HCT116 (cell line): ENCODE data around the gene AFP. TPM values are rescaled to one million over a fixed set of nuclear protein-coding genes. Genes with fewer than 3 reads are reported as not detected.

ENCODE experiments used
- ATAC-seq: fragments of 200-7000 bp; cut with Tn5 transposase; 2 replicates; pipeline ENCODE4 v1.9.1; 2020; ENCODE audit warnings: mild to moderate bottlenecking, moderate library complexity
- BruUV-seq: library from RNA; stranded (reverse); fragments of 400-500 nt; replicated peaks from 2 replicates; lab custom pipeline; 2021; lab: Mats Ljungman, UMichigan
- CTCF ChIA-PET: fragments of 300-600 bp; sonication (Branson Sonifier 250); formaldehyde crosslinking; loops from one replicate; lab custom pipeline; 2021; ENCODE audit warnings: antibody characterized with exemption; lab: Charles Lee
- POLR2A ChIA-PET: fragments of 300-600, 350-600 bp; sonication (Branson Sonifier 250); formaldehyde crosslinking; loops from one replicate; lab custom pipeline; 2021; ENCODE audit warnings: antibody characterized with exemption; lab: Charles Lee
- RAD21 ChIA-PET, 2 experiments: fragments of 300-600 bp; sonication (Branson Sonifier 250); formaldehyde crosslinking; loops; one replicate each; lab custom pipeline; 2023; ENCODE audit warnings: low total read pairs in 2 of 2; ENCODE audit not compliant: uncharacterized antibody in 2 of 2, unreplicated experiment in 2 of 2, low non-redundant PET in 1 of 2; lab: Charles Lee
- DNase-seq: peaks from one replicate; pipeline ENCODE4 v3.0.0-alpha.2; 2010; ENCODE audit warnings: low read depth, low spot score
- H2AFZ ChIP-seq: fragments of 200-600 bp; shearing (Covaris generic), sonication (generic); 2 replicates; pipeline ENCODE4 v1.6.1; 2017; ENCODE audit warnings: low read depth, mixed run types, mixed read lengths, antibody characterized with exemption, low read length; ENCODE audit not compliant: poor library complexity, severe bottlenecking
- H3K27ac ChIP-seq: 2 replicates; pipeline ENCODE4 v1.5.1; 2012; ENCODE audit warnings: low read depth, low read length
- H3K27me3 ChIP-seq: fragments of 200-600 bp; sonication (generic); 2 replicates; pipeline ENCODE4 v1.6.1; 2016; ENCODE audit warnings: mixed run types, low read length, mixed read lengths; ENCODE audit not compliant: insufficient read depth
- H3K36me3 ChIP-seq, 2 experiments: fragments of 200-500 bp in 1 of 2; fragments of 200-600 bp in 1 of 2; sonication (Bioruptor generic) in 1 of 2; sonication (generic) in 1 of 2; 2 replicates each; pipeline versions ENCODE4 v1.5.1 to v1.6.1; 2014 to 2016; ENCODE audit warnings: low read length in 2 of 2, inconsistent platforms in 1 of 2, mixed read lengths in 1 of 2, mixed run types in 1 of 2; ENCODE audit not compliant: insufficient read depth in 2 of 2, control insufficient read depth in 1 of 2
- H3K4me1 ChIP-seq, 2 experiments: fragments of 200-600 bp in 1 of 2; sonication (generic) in 1 of 2; 2 replicates each; pipeline versions ENCODE4 v1.5.1 to v1.6.1; 2012 to 2017; ENCODE audit warnings: low read length in 2 of 2, inconsistent platforms in 1 of 2, mild to moderate bottlenecking in 1 of 2, mixed read lengths in 1 of 2, mixed run types in 1 of 2, moderate library complexity in 1 of 2; ENCODE audit not compliant: insufficient read depth in 2 of 2, control insufficient read depth in 1 of 2
- H3K4me2 ChIP-seq: fragments of 200-600 bp; sonication (generic); 2 replicates; pipeline ENCODE4 v1.6.1; 2017; ENCODE audit warnings: mixed run types, low read length, mixed read lengths
- H3K4me3 ChIP-seq, 2 experiments: fragments of 200-600 bp in 1 of 2; sonication (generic) in 1 of 2; replicated peaks in 1 of 2; 2 replicates each; pipeline ENCODE4 v1.5.1; 2011 to 2016; ENCODE audit warnings: low read length in 2 of 2, control low read depth in 1 of 2, low read depth in 1 of 2, mild to moderate bottlenecking in 1 of 2, mixed read lengths in 1 of 2, mixed run types in 1 of 2
- H3K79me2 ChIP-seq: fragments of 200-600 bp; sonication (generic); 2 replicates; pipeline ENCODE4 v1.6.1; 2017; ENCODE audit warnings: mild to moderate bottlenecking, mixed run types, low read length, moderate library complexity, mixed read lengths; ENCODE audit not compliant: insufficient read depth
- H3K9ac ChIP-seq: fragments of 200-600 bp; sonication (generic); 2 replicates; pipeline ENCODE4 v1.6.1; 2016; ENCODE audit warnings: low read length, mixed read lengths
- H3K9me2 ChIP-seq: fragments of 200-600 bp; sonication (generic), shearing (Covaris generic); 2 replicates; pipeline ENCODE4 v1.6.1; 2017; ENCODE audit warnings: mixed run types, mild to moderate bottlenecking, moderate library complexity; ENCODE audit not compliant: insufficient read depth
- H3K9me3 ChIP-seq, 2 experiments: fragments of 200-500 bp in 1 of 2; fragments of 200-600 bp in 1 of 2; sonication (Bioruptor generic) in 1 of 2; sonication (generic) in 1 of 2; 2 replicates each; pipeline ENCODE4 v1.6.1; 2014 to 2017; ENCODE audit warnings: low read length in 2 of 2, mixed read lengths in 2 of 2, inconsistent platforms in 1 of 2, low read depth in 1 of 2, mild to moderate bottlenecking in 1 of 2, mixed run types in 1 of 2, moderate library complexity in 1 of 2; ENCODE audit not compliant: control insufficient read depth in 1 of 2, insufficient read depth in 1 of 2
- H4K20me1 ChIP-seq: fragments of 200-600 bp; sonication (generic), shearing (Covaris generic); 2 replicates; pipeline ENCODE4 v1.6.1; 2017; ENCODE audit warnings: mixed run types, mild to moderate bottlenecking, moderate library complexity; ENCODE audit not compliant: insufficient read depth
- CBX3 ChIP-seq: IDR thresholded peaks from 2 replicates; pipeline ENCODE4 v1.6.1; 2012; ENCODE audit warnings: low read depth
- CEBPB ChIP-seq: IDR thresholded peaks from 2 replicates; pipeline ENCODE4 v1.6.1; 2012; ENCODE audit warnings: low read depth
- EGR1 ChIP-seq: IDR thresholded peaks from 2 replicates; pipeline ENCODE4 v1.6.1; 2012; ENCODE audit warnings: low read depth
- EZH2 ChIP-seq: fragments of 200-600 bp; sonication (generic); IDR thresholded peaks from 2 replicates; pipeline ENCODE4 v1.6.1; 2017; ENCODE audit warnings: antibody characterized with exemption, mixed run types
- EZH2phosphoT487 ChIP-seq: fragments of 200-600 bp; IDR thresholded peaks from 2 replicates; pipeline ENCODE4 v1.6.1; 2018; ENCODE audit warnings: antibody characterized with exemption, borderline replicate concordance
- JUND ChIP-seq: IDR thresholded peaks from 2 replicates; pipeline ENCODE4 v1.6.1; 2012
- MAX ChIP-seq: IDR thresholded peaks from 2 replicates; pipeline ENCODE4 v1.6.1; 2012
- POLR2A ChIP-seq: IDR thresholded peaks from 2 replicates; pipeline ENCODE4 v1.7.0; 2011; ENCODE audit warnings: borderline replicate concordance; ENCODE audit not compliant: insufficient read depth, insufficient read length; ENCODE audit errors: extremely low read depth
- POLR2AphosphoS5 ChIP-seq: IDR thresholded peaks from 2 replicates; pipeline ENCODE4 v1.6.1; 2011; ENCODE audit warnings: mild to moderate bottlenecking, low read depth, low read length, moderate library complexity
- SIN3A ChIP-seq: IDR thresholded peaks from 2 replicates; pipeline ENCODE4 v1.6.1; 2012; ENCODE audit warnings: low read depth
- TCF7L2 ChIP-seq: IDR thresholded peaks from 2 replicates; pipeline ENCODE4 v1.7.0; 2011; ENCODE audit warnings: borderline replicate concordance, inconsistent platforms; ENCODE audit not compliant: insufficient read depth, insufficient read length; ENCODE audit errors: extremely low read depth
- YY1 ChIP-seq: IDR thresholded peaks from 2 replicates; pipeline ENCODE4 v1.6.1; 2011; ENCODE audit warnings: low read length, low read depth, moderate library complexity, mild to moderate bottlenecking; ENCODE audit not compliant: insufficient replicate concordance; ENCODE audit errors: extremely low read depth
- ZFX ChIP-seq: fragments of 450-650 bp; IDR thresholded peaks from 2 replicates; pipeline ENCODE4 v1.6.1; 2017
- ZNF274 ChIP-seq: fragments of 200-500 bp; sonication (Bioruptor generic); IDR thresholded peaks from 2 replicates; pipeline ENCODE4 v1.6.1; 2014; ENCODE audit warnings: mild to moderate bottlenecking, low read depth, low read length, inconsistent platforms
- intact Hi-C: fragments of 100-400 bp; cut with micrococcal nuclease; formaldehyde crosslinking; loops from 2 replicates; pipeline ENCODE4 v1.10.0; 2022
- total RNA-seq: library from RNA; stranded (reverse); gene quantifications from one replicate; pipeline ENCODE4 v1.2.1, GENCODE V29; 2021; ENCODE audit not compliant: unreplicated experiment
- TF ChIP-seq, protein P1 (sequence below): IDR thresholded peaks from 2 replicates; pipeline ENCODE4 v1.6.1; 2011; ENCODE audit warnings: mild to moderate bottlenecking, low read length, moderate library complexity; ENCODE audit not compliant: insufficient replicate concordance; ENCODE audit errors: extremely low read depth
- TF ChIP-seq, protein P2 (sequence below): IDR thresholded peaks from 2 replicates; pipeline ENCODE4 v1.6.1; 2012
- TF ChIP-seq, protein P3 (sequence below): IDR thresholded peaks from 2 replicates; pipeline ENCODE4 v1.6.1; 2012; ENCODE audit warnings: low read depth

AFP gene
- total RNA-seq, 1 experiment from 2014 or later, result 1.6 TPM

DNA sequence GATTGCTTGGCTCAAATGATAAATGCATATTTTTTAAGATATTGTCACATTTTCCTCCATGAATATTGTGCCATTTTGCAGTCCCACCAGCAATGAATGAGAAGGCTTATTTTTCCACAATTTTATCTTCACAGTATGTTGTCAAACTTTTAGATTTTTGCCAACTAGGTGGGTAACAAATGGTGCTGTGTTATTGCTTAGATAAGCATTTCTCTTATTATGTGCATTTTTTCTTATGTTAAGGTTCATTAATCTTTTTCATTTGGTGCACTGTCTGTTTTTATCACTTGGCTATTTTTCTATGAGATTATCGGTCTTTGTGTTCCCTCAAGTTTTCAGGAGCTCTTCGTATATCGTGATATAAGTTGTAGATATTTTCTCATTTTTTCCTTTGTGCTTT, 32.1 kb downstream of the AFP start:
- TF ChIP-seq YY1 (no peak), MAX (no peak), POLR2AphosphoS5 (no peak), JUND (no peak), SIN3A (no peak), TCF7L2 (no peak), EZH2 (no peak), ZFX (no peak), POLR2A (no peak), CBX3 (no peak), CEBPB (no peak), EZH2phosphoT487 (no peak), EGR1 (no peak), ZNF274 (no peak)
- TF ChIP-seq, protein P1, sequence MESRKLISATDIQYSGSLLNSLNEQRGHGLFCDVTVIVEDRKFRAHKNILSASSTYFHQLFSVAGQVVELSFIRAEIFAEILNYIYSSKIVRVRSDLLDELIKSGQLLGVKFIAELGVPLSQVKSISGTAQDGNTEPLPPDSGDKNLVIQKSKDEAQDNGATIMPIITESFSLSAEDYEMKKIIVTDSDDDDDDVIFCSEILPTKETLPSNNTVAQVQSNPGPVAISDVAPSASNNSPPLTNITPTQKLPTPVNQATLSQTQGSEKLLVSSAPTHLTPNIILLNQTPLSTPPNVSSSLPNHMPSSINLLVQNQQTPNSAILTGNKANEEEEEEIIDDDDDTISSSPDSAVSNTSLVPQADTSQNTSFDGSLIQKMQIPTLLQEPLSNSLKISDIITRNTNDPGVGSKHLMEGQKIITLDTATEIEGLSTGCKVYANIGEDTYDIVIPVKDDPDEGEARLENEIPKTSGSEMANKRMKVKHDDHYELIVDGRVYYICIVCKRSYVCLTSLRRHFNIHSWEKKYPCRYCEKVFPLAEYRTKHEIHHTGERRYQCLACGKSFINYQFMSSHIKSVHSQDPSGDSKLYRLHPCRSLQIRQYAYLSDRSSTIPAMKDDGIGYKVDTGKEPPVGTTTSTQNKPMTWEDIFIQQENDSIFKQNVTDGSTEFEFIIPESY, result no peak
- TF ChIP-seq, protein P2, sequence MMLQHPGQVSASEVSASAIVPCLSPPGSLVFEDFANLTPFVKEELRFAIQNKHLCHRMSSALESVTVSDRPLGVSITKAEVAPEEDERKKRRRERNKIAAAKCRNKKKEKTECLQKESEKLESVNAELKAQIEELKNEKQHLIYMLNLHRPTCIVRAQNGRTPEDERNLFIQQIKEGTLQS, result no peak
- TF ChIP-seq, protein P3, sequence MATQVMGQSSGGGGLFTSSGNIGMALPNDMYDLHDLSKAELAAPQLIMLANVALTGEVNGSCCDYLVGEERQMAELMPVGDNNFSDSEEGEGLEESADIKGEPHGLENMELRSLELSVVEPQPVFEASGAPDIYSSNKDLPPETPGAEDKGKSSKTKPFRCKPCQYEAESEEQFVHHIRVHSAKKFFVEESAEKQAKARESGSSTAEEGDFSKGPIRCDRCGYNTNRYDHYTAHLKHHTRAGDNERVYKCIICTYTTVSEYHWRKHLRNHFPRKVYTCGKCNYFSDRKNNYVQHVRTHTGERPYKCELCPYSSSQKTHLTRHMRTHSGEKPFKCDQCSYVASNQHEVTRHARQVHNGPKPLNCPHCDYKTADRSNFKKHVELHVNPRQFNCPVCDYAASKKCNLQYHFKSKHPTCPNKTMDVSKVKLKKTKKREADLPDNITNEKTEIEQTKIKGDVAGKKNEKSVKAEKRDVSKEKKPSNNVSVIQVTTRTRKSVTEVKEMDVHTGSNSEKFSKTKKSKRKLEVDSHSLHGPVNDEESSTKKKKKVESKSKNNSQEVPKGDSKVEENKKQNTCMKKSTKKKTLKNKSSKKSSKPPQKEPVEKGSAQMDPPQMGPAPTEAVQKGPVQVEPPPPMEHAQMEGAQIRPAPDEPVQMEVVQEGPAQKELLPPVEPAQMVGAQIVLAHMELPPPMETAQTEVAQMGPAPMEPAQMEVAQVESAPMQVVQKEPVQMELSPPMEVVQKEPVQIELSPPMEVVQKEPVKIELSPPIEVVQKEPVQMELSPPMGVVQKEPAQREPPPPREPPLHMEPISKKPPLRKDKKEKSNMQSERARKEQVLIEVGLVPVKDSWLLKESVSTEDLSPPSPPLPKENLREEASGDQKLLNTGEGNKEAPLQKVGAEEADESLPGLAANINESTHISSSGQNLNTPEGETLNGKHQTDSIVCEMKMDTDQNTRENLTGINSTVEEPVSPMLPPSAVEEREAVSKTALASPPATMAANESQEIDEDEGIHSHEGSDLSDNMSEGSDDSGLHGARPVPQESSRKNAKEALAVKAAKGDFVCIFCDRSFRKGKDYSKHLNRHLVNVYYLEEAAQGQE, result no peak
- no TSS peak for BruUV-seq
- Histone ChIP-seq H2AFZ (no peak overlapping the region), H3K9me3 (0 out of 4 replicates have a peak, but pooled peaks cover 0 to 3% of the 10 kb centered on the region in 2 experiments), H4K20me1 (no peaks in the 10 kb centered on the region), H3K9ac (no peak overlapping the region), H3K79me2 (no peaks in the 10 kb centered on the region), H3K4me2 (no peak overlapping the region), H3K27ac (no peak overlapping the region), H3K36me3 (no peaks in the 10 kb centered on the region), H3K4me1 (no peaks in the 10 kb centered on the region), H3K4me3 (no peak overlapping the region), H3K9me2 (no peaks in the 10 kb centered on the region), H3K27me3 (no peaks in the 10 kb centered on the region; the same call in 1 of the 2 replicates)
- ChIA-PET POLR2A (no interaction called here), CTCF (no interaction called here), RAD21 (no interaction called here)
- ATAC-seq (no peak), DNase-seq (no peak)
- intact Hi-C loops, result no loop called here
